ENCODE measurements around the gene PPP3CA.
"Not testable (repeated sequence)": the region's sequence is repeated elsewhere in the genome, so short reads cannot be mapped to it uniquely, and the experiment has no call there.

Gene PPP3CA

GRCh38 chr4:101101072-101101471 lies 246.3 kb downstream of the PPP3CA start:
- no peak for DNase-seq (ENCODE audit: low read depth in 2 of 2)

DNA sequence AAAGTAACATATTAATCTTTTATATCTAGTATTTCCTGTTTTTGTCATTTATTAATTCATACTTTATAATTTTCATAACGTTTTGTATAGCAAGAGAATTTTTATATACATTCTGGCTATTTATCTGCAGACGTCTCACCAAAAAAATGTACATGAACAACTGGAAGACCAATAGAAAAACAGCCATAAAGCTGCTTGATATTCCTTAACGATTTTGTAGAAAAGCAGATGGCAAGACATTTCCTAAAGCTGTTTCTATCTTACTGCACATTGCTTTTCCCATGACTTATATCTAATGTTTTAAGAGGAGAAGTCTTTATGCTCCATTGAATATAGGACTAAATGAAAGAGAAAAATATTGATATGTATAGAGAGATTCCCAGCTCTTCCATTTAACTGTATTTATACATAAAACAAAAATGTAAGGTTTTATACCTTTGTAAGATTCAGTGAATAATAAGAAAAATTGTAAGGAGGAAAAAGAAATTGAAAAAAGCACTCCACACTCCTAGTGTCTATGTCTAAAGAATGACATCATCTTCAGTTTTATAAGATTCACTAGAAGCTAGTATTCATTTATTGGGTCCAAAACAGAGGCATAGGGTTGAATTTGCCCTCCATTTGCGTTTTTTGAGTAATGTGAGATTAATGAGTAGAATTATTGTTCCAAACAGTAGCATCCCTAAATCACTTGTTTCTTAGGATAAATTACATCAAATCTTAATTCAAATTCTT lies 248.5 kb downstream of the PPP3CA start:
- no peak for DNase-seq (ENCODE audit: low read depth in 2 of 2)

DNA sequence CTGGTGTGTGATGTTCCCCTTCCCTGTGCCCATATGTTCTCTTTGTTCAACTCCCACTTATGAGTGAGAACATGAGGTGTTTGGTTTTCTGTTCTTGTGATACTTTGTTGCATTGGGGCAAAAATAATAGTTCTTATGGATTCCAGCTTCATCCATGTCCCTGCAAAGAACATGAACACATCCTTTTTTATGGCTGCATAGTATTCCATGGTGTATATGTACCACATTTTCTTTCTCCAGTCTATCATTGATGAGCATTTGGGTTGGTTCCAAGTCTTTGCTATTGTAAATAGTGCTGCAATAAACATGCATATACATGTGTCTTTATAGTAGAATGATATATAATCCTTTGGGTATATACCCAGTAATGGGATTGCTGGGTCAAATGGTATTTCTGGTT lies 254.7 kb downstream of the PPP3CA start:
- not testable (repeated sequence) for DNase-seq (ENCODE audit: low read depth in 2 of 2)

DNA sequence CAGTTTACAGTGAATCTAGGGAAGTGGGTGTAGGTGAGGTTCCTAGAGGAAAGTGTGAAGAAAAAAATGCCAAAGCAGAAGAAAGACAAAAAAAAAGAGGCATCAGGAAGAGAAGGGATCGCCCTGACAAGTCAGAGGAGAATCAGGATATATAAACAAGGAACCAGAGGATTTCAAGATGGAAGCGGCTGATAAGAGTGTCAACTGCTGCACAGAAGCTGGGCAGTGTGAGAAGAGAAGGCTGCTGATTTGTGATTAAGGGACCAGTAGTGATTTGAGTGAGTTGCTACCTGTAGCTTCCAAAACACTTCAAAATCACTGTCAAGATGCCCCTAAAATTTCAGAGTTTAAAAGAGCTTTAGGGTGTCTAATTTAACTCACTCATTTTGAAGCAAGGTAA lies 258.2 kb downstream of the PPP3CA start:
- no peak for DNase-seq (ENCODE audit: low read depth in 2 of 2)

- DNase-seq (ENCODE audit: low read depth in 2 of 2), result no peak
These were observed 260.3 kb downstream of the PPP3CA start for GRCh38 chr4:101086801-101087586.

GRCh38 chr4:101083131-101083530 lies 264.2 kb downstream of the PPP3CA start:
- no peak for DNase-seq (ENCODE audit: low read depth in 2 of 2)

DNA sequence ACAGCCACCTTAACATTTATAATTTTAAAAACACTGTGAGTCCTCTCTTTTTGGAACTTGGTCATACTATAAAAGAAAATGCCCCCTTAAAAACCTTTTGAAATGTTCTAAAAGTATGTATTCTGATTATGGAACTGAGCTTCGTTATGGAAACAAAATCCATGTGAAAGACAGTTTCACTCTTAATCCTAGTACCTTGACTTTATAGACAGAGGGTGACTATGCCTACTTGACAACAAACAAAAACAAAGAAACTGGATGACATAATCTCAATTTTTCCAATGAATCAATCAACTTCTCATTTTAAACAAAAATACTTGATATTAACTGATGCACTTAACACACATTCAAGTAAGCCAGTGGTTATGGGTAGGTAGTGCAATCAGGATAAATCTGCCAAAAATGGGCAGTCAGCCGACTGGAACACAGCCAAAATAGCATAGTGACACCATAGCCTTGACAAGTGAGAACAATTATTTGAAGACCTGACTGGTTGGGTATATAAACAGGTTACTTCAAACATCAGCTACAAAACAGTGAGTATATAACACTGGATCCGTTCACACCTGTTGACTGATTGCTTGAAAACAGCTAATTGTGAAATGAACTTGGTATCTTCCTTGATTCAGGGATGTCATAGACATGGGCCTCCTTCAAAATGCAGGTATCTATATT lies 265.5 kb downstream of the PPP3CA start:
- no peak for DNase-seq (ENCODE audit: low read depth in 2 of 2)

- no peak for DNase-seq (ENCODE audit: low read depth in 2 of 2)
These were observed 266.2 kb downstream of the PPP3CA start for GRCh38 chr4:101081166-101081565.

DNA sequence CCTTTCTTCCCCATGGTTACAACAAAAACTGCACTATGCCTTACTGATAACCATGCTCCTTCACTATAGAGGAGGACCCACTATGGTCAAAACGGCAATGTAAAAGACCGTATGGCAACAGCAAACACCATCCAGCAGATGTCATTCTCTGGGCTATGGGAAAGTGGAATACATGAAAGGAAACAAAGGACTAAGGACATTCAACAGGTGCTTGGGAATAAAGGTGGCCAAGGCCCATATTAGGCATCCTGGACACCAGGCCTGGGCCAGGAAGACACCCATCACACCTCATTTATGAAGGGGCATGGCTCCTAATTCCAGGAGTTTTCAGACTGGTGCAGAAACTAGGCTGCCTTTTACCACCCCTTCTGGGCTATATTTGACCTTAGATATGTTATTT lies 268.4 kb downstream of the PPP3CA start:
- DNase-seq (ENCODE audit: low read depth in 2 of 2), result no peak

GRCh38 chr4:101076032-101076431 lies 271.3 kb downstream of the PPP3CA start:
- DNase-seq (ENCODE audit: low read depth in 2 of 2), result no peak

DNA sequence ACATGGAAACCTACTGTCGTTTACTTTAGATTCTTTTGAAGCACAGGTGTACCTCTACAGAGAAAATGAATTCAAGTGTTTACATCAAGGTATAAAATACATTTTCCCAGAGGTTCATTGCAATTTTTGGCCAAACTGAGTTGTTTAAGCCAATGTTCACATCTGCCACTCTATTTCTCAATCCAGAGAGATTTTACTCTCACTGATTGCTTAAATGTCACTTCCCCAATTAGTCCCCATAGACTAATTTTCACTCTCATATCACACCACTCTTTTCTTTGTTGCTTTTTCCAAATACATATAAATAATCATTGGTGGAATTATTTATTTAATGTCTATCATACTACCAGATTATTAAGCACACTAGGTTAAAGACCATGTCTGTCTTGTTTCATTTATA lies 271.8 kb downstream of the PPP3CA start:
- no peak for DNase-seq (ENCODE audit: low read depth in 2 of 2)

DNA sequence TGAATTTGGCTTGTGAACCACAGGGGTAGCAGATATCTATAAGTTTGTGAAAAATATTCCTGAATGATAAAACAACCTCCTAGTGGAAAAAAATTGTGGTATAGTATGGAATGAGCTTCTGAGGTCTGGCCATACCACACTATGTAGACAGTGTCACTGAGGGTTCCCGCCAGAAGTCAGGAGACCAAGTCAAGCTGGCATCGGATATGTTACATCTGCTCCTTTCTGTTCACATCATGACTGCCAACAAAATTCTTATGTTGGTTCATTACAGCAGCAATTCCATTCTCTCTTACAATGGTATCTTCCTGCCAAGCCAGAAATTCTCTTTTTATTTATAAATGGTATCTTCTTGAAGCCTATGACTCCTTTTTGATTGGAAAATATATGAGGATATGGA lies 273.0 kb downstream of the PPP3CA start:
- DNase-seq (ENCODE audit: low read depth in 2 of 2), result no peak

DNA sequence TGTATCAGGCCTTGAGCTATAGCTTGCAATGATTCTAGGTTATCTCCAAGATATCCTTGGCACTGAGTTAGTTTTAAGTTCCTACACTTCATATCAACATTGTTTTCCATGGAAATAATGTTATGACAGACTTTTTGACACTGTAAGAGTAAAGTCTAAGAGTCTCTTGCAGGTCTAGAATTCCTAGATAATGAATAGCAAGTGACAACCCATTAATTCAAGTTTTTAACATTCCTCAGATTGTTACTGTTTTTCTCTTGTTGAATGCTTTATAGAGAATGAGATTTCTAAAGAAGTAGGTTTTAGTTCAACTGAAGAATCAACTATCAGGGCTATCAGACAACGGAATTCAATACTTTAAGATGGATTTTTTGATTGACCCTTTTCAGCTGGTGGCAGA lies 276.1 kb downstream of the PPP3CA start:
- DNase-seq (ENCODE audit: low read depth in 2 of 2), result no peak

DNA sequence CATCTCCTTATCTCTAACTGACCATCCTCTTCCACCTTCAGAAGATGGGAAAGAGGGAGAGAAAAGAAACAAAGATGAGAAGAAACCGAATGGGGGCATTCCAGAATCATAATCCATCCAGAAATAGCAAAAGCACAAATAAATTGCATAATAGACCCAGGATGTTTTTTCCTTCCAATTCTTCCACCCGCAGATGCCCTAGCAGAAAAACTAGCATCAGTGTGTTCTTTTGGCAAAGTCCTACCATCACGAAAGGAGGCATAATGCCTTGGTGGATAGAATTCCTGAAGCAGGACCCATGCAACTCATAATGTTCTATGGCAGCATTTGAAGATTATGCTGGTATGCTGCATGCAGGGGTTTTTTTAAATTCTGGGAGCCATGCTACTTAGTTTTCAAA lies 279.2 kb downstream of the PPP3CA start:
- DNase-seq (ENCODE audit: low read depth in 2 of 2), result no peak

- DNase-seq (ENCODE audit: low read depth in 2 of 2), result no peak
These were observed 279.9 kb downstream of the PPP3CA start for GRCh38 chr4:101067383-101067782.

DNA sequence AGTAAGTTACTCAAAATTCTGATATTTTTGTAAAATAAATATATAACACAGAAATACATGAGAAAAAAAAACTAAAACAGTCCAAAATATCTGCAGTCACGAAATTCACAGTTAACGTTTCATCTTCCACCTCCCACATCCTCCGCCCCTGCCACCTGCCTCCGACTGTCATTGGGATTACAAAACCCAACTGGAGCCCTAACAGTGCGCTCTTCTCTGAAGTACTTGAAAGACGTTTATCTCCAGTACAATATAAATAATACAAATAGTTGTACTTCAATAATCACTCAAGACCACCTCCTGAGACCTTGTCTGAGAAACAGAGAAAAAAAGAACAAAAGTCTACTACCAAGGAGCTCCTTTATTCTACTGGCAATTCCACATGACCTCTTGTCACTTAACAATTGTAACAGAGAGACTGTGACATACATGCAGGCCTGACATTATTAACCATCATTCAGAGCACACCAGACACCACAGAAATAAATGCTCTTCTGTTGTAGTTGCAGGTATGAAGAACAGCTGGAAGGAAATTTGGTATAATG lies 280.6 kb downstream of the PPP3CA start:
- no peak for DNase-seq (ENCODE audit: low read depth in 2 of 2)

DNA sequence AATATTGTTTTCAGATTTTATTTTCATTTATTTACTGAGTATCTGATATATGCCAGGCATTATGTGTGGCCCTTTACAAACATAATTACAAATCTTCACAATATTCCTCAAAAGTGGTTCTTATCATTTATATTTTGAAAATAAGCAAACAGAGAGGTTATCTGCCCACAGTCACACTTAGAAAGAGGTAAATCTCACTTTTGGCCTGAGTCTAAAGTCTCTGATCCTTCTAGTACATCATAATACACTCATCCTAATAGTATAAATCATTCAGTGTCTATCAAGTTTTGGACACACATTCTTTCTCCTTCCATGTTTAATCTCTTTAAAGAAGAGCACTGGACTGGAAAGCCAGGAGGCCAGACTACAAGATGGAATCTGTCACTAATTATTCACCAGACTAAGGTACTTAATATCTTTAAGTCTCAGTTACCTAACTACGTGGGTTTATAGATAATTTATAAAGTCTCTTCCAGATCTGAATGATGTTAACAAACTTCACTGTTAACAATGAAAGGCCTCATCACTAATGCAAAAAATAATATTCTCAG lies 281.3 kb downstream of the PPP3CA start:
- no peak for DNase-seq (ENCODE audit: low read depth in 2 of 2)

- no peak for DNase-seq (ENCODE audit: low read depth in 2 of 2)
These were observed 282.0 kb downstream of the PPP3CA start for GRCh38 chr4:101065346-101065745.

GRCh38 chr4:101064541-101065180 lies 282.7 kb downstream of the PPP3CA start:
- no peak for DNase-seq (ENCODE audit: low read depth in 2 of 2)

- DNase-seq (ENCODE audit: low read depth in 2 of 2), result no peak
These were observed 291.9 kb downstream of the PPP3CA start for GRCh38 chr4:101055392-101055791.

DNA sequence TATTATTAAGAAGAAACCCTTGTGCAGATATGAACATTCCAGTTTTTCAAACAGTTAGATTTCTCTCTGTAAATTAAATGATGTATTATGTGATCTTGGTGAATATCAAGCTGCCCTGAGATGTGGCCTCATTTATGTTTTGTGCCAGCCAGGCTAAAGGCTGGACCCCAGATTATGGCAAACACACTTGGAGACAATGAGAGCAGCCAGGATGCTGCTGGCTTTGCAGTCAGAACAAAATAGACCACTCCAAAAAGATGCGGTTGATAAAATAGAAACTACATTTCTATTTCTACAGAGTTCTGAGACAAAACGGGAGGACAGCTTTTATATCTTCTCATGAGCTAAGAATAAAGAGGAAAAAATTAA lies 296.5 kb downstream of the PPP3CA start:
- no peak for DNase-seq (ENCODE audit: low read depth in 2 of 2)

Data from stimulated activated CD8-positive, alpha-beta memory T cell treated with anti-CD3 and anti-CD28 coated beads, Interleukin-7, amount 100 ng/mL, for 1 hour (primary cell).